Liver (tissue), 9 donors: ENCODE data around the gene VAC14. TPM values are rescaled to one million over a fixed set of nuclear protein-coding genes. Genes with fewer than 3 reads are reported as not detected.

ENCODE experiments used
- DNase-seq: peaks from one replicate; pipeline ENCODE4 v3.0.0-alpha.2; 2017; ENCODE audit warnings: low spot score
- H3K27ac ChIP-seq, 2 donors: one replicate each; pipeline ENCODE4 v1.7.0; 2013; ENCODE audit warnings: inconsistent platforms in 2 of 2, low read length in 2 of 2, control low read depth in 1 of 2, low read depth in 1 of 2, mild to moderate bottlenecking in 1 of 2
- H3K27me3 ChIP-seq, 4 donors: one replicate each; pipeline versions ENCODE4 v1.6.1 to v1.7.0; 2013; ENCODE audit warnings: low read length in 3 of 4, inconsistent platforms in 1 of 4, mild to moderate bottlenecking in 1 of 4, moderate library complexity in 1 of 4; ENCODE audit not compliant: control insufficient read depth in 4 of 4, insufficient read depth in 4 of 4
- H3K36me3 ChIP-seq, 4 donors: one replicate each; pipeline versions ENCODE4 v1.6.1 to v1.7.0; 2013; ENCODE audit warnings: low read length in 3 of 4, mild to moderate bottlenecking in 3 of 4, low read depth in 1 of 4, moderate library complexity in 1 of 4; ENCODE audit not compliant: control insufficient read depth in 4 of 4, insufficient read depth in 3 of 4
- H3K4me1 ChIP-seq, 4 donors: one replicate each; pipeline versions ENCODE4 v1.6.1 to v1.7.0; 2013; ENCODE audit warnings: low read length in 3 of 4, mild to moderate bottlenecking in 3 of 4, moderate library complexity in 1 of 4; ENCODE audit not compliant: control insufficient read depth in 4 of 4, insufficient read depth in 4 of 4
- H3K4me3 ChIP-seq, 3 donors: one replicate each; pipeline versions ENCODE4 v1.6.1 to v1.7.0; 2013; ENCODE audit warnings: low read length in 3 of 3, control low read depth in 1 of 3, low read depth in 1 of 3, mild to moderate bottlenecking in 1 of 3
- H3K9ac ChIP-seq, 2 donors: one replicate each; pipeline ENCODE4 v1.7.0; 2013; ENCODE audit warnings: low read length in 2 of 2, mild to moderate bottlenecking in 2 of 2, moderate library complexity in 2 of 2, control low read depth in 1 of 2, low read depth in 1 of 2
- H3K9me3 ChIP-seq, 4 donors: one replicate each; pipeline versions ENCODE4 v1.6.1 to v1.7.0; 2013; ENCODE audit warnings: low read length in 3 of 4; ENCODE audit not compliant: control insufficient read depth in 4 of 4
- ATF3 ChIP-seq: IDR thresholded peaks from 2 replicates; pipeline ENCODE4 v1.6.1; 2016; ENCODE audit warnings: antibody characterized with exemption
- EGR1 ChIP-seq, 2 donors: IDR thresholded peaks; 2 replicates each; pipeline ENCODE4 v1.6.1; 2016 to 2018; ENCODE audit warnings: antibody characterized with exemption in 2 of 2, low read depth in 2 of 2
- FOXA1 ChIP-seq: IDR thresholded peaks from 2 replicates; pipeline ENCODE4 v1.6.1; 2016; ENCODE audit warnings: antibody characterized with exemption
- FOXA2 ChIP-seq: IDR thresholded peaks from 2 replicates; pipeline ENCODE4 v1.6.1; 2016; ENCODE audit warnings: antibody characterized with exemption
- GABPA ChIP-seq, 2 donors: IDR thresholded peaks in 1 of 2; conservative IDR thresholded peaks in 1 of 2; 2 replicates each; pipeline ENCODE4 v1.6.1; 2016; ENCODE audit warnings: antibody characterized with exemption in 2 of 2, mild to moderate bottlenecking in 1 of 2, moderate library complexity in 1 of 2
- HNF4A ChIP-seq, 2 donors: conservative IDR thresholded peaks; 2 replicates each; pipeline ENCODE4 v1.6.1; 2016; ENCODE audit warnings: antibody characterized with exemption in 2 of 2, mild to moderate bottlenecking in 2 of 2
- HNF4G ChIP-seq: IDR thresholded peaks from 2 replicates; pipeline ENCODE4 v1.6.1; 2016; ENCODE audit warnings: antibody characterized with exemption
- JUND ChIP-seq, 2 donors: IDR thresholded peaks; 2 replicates each; pipeline ENCODE4 v1.6.1; 2016; ENCODE audit warnings: antibody characterized with exemption in 2 of 2
- NR2F2 ChIP-seq: IDR thresholded peaks from 2 replicates; pipeline ENCODE4 v1.6.1; 2016; ENCODE audit warnings: antibody characterized with exemption
- RAD21 ChIP-seq, 2 donors: IDR thresholded peaks; 2 replicates each; pipeline ENCODE4 v1.6.1; 2016; ENCODE audit warnings: antibody characterized with exemption in 2 of 2, mild to moderate bottlenecking in 2 of 2
- REST ChIP-seq: IDR thresholded peaks from 2 replicates; pipeline ENCODE4 v1.6.1; 2016; ENCODE audit warnings: antibody characterized with exemption, mild to moderate bottlenecking
- SP1 ChIP-seq: IDR thresholded peaks from 2 replicates; pipeline ENCODE4 v1.6.1; 2018; ENCODE audit warnings: antibody characterized with exemption, mild to moderate bottlenecking
- TAF1 ChIP-seq: conservative IDR thresholded peaks from 2 replicates; pipeline ENCODE4 v1.6.1; 2016; ENCODE audit warnings: antibody characterized with exemption, mild to moderate bottlenecking
- YY1 ChIP-seq: IDR thresholded peaks from 2 replicates; pipeline ENCODE4 v1.6.1; 2016; ENCODE audit warnings: antibody characterized with exemption, mild to moderate bottlenecking
- ZBTB33 ChIP-seq: IDR thresholded peaks from 2 replicates; pipeline ENCODE4 v1.6.1; 2016; ENCODE audit warnings: antibody characterized with exemption
- WGBS: extraction: QIAGEN DNeasy Blood & Tissue Kit; methylation state at CpG from one replicate; pipeline ENCODE4 v1.1.7; 2013; 5-methylcytosine and 5-hydroxymethylcytosine counted together
- polyA plus RNA-seq, 2 donors: library from polyadenylated mRNA; stranded (reverse) in 1 of 2; unstranded in 1 of 2; fragments of 200-250 nt in 1 of 2; fragments of >200 nt in 1 of 2; fragmentation: Nextera tagmentation in 1 of 2; extraction: Ambion mirVana in 1 of 2; gene quantifications; one replicate each; pipeline versions ENCODE4 v1.2.1 to v1.2.3, GENCODE V29; 2013 to 2015
- total RNA-seq, 2 donors: library from RNA; depleted of rRNA; stranded (reverse); fragments of >200 nt; gene quantifications; one replicate each; pipeline ENCODE4 v1.2.3, GENCODE V29; 2014
- TF ChIP-seq, protein P1 (sequence below): IDR thresholded peaks from 2 replicates; pipeline ENCODE4 v1.6.1; 2016; ENCODE audit warnings: antibody characterized with exemption
- TF ChIP-seq, protein P2 (sequence below): fragments of 150-350 bp; IDR thresholded peaks from 2 replicates; pipeline ENCODE4 v1.5.1; 2017; ENCODE audit warnings: improper control_type of control experiment, low read depth, low read length; ENCODE audit not compliant: missing input control
- donor health status: healthy.
- donor health status: healthy.
- donor health status: healthy.
- donor health status: healthy.
- donor health status: healthy.

VAC14 gene
- total and polyA plus RNA-seq, 4 donors = 16.7 to 29.8 (median 20.5) TPM

GRCh38 chr16:70765491-70765890, 35.5 kb downstream of the VAC14 start:
- Histone ChIP-seq H3K4me3 (no peak overlapping the region), H3K27ac (no peak overlapping the region), H3K4me1 (peaks cover 0 to 10% (median 4%) of the 10 kb centered on the region in 4 donors), H3K9ac (no peak overlapping the region), H3K9me3 (no peaks in the 10 kb centered on the region), H3K36me3 (peaks cover 0 to 7% (median 0%) of the 10 kb centered on the region in 4 donors), H3K27me3 (no peaks in the 10 kb centered on the region)
- 96% methylated on average over 8 of the region's 8 CpGs for WGBS
- no peak for TF ChIP-seq REST
- no peak for TF ChIP-seq RAD21 (IDR thresholded peaks at IDR 0.05)
- TF ChIP-seq ZBTB33 = no peak
- TF ChIP-seq SP1 = no peak
- no peak for TF ChIP-seq EGR1 (IDR thresholded peaks at IDR 0.05; ENCODE audit: low read depth in 2 of 2)
- no peak for TF ChIP-seq NR2F2
- TF ChIP-seq, protein P1, sequence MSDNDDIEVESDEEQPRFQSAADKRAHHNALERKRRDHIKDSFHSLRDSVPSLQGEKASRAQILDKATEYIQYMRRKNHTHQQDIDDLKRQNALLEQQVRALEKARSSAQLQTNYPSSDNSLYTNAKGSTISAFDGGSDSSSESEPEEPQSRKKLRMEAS = no peak
- TF ChIP-seq FOXA1 = no peak
- no peak for TF ChIP-seq HNF4G
- TF ChIP-seq GABPA (IDR thresholded peaks at IDR 0.05 in 1 of 2, conservative IDR thresholded peaks at IDR 0.05 in 1 of 2) = no peak
- TF ChIP-seq TAF1 = no peak
- no peak for TF ChIP-seq FOXA2
- no peak for TF ChIP-seq JUND (IDR thresholded peaks at IDR 0.05)
- TF ChIP-seq HNF4A (conservative IDR thresholded peaks at IDR 0.05) = no peak
- no peak for TF ChIP-seq YY1
- TF ChIP-seq, protein P2, sequence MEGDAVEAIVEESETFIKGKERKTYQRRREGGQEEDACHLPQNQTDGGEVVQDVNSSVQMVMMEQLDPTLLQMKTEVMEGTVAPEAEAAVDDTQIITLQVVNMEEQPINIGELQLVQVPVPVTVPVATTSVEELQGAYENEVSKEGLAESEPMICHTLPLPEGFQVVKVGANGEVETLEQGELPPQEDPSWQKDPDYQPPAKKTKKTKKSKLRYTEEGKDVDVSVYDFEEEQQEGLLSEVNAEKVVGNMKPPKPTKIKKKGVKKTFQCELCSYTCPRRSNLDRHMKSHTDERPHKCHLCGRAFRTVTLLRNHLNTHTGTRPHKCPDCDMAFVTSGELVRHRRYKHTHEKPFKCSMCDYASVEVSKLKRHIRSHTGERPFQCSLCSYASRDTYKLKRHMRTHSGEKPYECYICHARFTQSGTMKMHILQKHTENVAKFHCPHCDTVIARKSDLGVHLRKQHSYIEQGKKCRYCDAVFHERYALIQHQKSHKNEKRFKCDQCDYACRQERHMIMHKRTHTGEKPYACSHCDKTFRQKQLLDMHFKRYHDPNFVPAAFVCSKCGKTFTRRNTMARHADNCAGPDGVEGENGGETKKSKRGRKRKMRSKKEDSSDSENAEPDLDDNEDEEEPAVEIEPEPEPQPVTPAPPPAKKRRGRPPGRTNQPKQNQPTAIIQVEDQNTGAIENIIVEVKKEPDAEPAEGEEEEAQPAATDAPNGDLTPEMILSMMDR = no peak
- TF ChIP-seq ATF3 = no peak
- no peak for DNase-seq

DNA sequence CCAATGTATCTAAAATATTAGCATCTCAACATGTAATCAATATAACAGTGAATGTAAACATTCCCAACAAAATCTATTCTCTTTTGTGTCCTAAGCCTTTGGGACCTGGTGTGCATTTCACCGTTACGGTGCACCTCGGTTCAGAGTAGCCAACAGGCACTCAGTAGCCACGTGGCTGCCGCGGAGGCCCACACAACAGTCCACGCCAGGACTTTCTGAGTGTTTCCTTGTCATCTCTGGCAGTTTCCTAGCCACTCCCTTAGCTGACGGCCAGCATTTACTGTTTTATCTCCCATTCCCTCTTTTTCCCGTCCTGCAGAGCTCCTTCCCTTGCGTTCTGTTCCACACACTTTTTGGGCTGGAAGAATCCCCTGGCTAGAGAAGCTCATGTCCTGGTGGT, 36.3 kb downstream of the VAC14 start:
- Histone ChIP-seq H3K36me3 (peaks cover 0 to 7% (median 0%) of the 10 kb centered on the region in 4 donors), H3K27ac (no peak overlapping the region)
- 97% methylated on average over 10 of the region's 10 CpGs for WGBS

More for the DNA sequence above, 36.3 kb downstream of the VAC14 start:
- Histone ChIP-seq H3K4me1 (peaks cover 0 to 11% (median 6%) of the 10 kb centered on the region in 4 donors), H3K9ac (no peak overlapping the region), H3K9me3 (no peaks in the 10 kb centered on the region), H3K27me3 (no peaks in the 10 kb centered on the region), H3K4me3 (no peak overlapping the region)
- DNase-seq = no peak
- no peak for TF ChIP-seq FOXA2
- no peak for TF ChIP-seq YY1
- TF ChIP-seq GABPA (IDR thresholded peaks at IDR 0.05 in 1 of 2, conservative IDR thresholded peaks at IDR 0.05 in 1 of 2) = no peak
- TF ChIP-seq JUND (IDR thresholded peaks at IDR 0.05) = no peak
- no peak for TF ChIP-seq EGR1 (IDR thresholded peaks at IDR 0.05; ENCODE audit: low read depth in 2 of 2)
